CD4-positive, CD25-positive, alpha-beta regulatory T cell (primary cell): ENCODE results near the gene ZSCAN5B. TPM values are rescaled to one million over a fixed set of nuclear protein-coding genes. Genes with fewer than 3 reads are reported as not detected.

Source experiments
- ATAC-seq, 2 donors: fragments of 150-1000 bp; cut with Tn5 transposase; one replicate each; pipeline ENCODE4 v1.10.0; 2021; ENCODE audit warnings: low read depth in 2 of 2, moderate number of reproducible peaks in 2 of 2, moderate library complexity in 1 of 2
- DNase-seq, 3 donors: peaks; one replicate each; pipeline versions ENCODE4 v3.0.0 to v3.0.0-alpha.2; 2012 to 2022; ENCODE audit warnings: mixed read lengths in 1 of 3
- H3K27ac ChIP-seq: one replicate; pipeline ENCODE4 v1.7.0; 2013; ENCODE audit warnings: mild to moderate bottlenecking, low read length; ENCODE audit not compliant: insufficient read depth, poor library complexity, severe bottlenecking
- H3K27me3 ChIP-seq: one replicate; pipeline ENCODE4 v1.7.0; 2013; ENCODE audit warnings: low read length; ENCODE audit not compliant: control insufficient read depth, insufficient read depth
- H3K36me3 ChIP-seq: one replicate; pipeline ENCODE4 v1.7.0; 2013; ENCODE audit warnings: mild to moderate bottlenecking, low read length, moderate library complexity; ENCODE audit not compliant: control insufficient read depth, insufficient read depth
- H3K4me1 ChIP-seq: 2 replicates; pipeline ENCODE4 v1.7.0; 2013; ENCODE audit warnings: mild to moderate bottlenecking, low read length; ENCODE audit not compliant: insufficient read depth, control insufficient read depth, poor library complexity, severe bottlenecking
- H3K4me3 ChIP-seq: one replicate; pipeline ENCODE4 v1.7.0; 2013; ENCODE audit warnings: low read depth, mild to moderate bottlenecking, low read length, moderate library complexity
- H3K9me3 ChIP-seq, 2 experiments: 1 replicate in 1 of 2; 2 replicates in 1 of 2; pipeline ENCODE4 v1.7.0; 2013; ENCODE audit warnings: low read length in 2 of 2, mild to moderate bottlenecking in 1 of 2, moderate library complexity in 1 of 2; ENCODE audit not compliant: control insufficient read depth in 2 of 2
- H3K27ac Mint-ChIP-seq, 3 donors: one replicate each; pipeline ENCODE4 v1.8.0; 2020 to 2022; ENCODE audit warnings: mild to moderate bottlenecking in 3 of 3, mixed read lengths in 3 of 3, moderate library complexity in 2 of 3
- H3K27me3 Mint-ChIP-seq: one replicate; pipeline ENCODE4 v1.8.0; 2022; ENCODE audit warnings: mild to moderate bottlenecking, mixed read lengths
- H3K36me3 Mint-ChIP-seq: one replicate; pipeline ENCODE4 v1.8.0; 2020; ENCODE audit warnings: mixed read lengths
- H3K4me1 Mint-ChIP-seq, 4 donors: one replicate each; pipeline ENCODE4 v1.8.0; 2020 to 2022; ENCODE audit warnings: mixed read lengths in 4 of 4, mild to moderate bottlenecking in 1 of 4
- H3K4me3 Mint-ChIP-seq, 4 donors: one replicate each; pipeline ENCODE4 v1.8.0; 2020 to 2022; ENCODE audit warnings: mild to moderate bottlenecking in 4 of 4, mixed read lengths in 4 of 4, moderate library complexity in 3 of 4
- H3K9me3 Mint-ChIP-seq, 7 donors: one replicate each; pipeline ENCODE4 v1.8.0; 2020 to 2022; ENCODE audit warnings: mixed read lengths in 7 of 7, mild to moderate bottlenecking in 3 of 7, moderate library complexity in 2 of 7
- polyA plus RNA-seq, 4 donors: library from polyadenylated mRNA; unstranded; fragments of 300-500 nt; fragmentation: Illumina TruSeq; gene quantifications; one replicate each; pipeline ENCODE4 v1.2.3, GENCODE V29; 2021
- total RNA-seq: library from RNA; stranded (reverse); gene quantifications from one replicate; pipeline ENCODE4 v1.2.3, GENCODE V29; 2022

The ZSCAN5B gene
- total and polyA plus RNA-seq, 5 donors from 2014 or later, result not detected

GRCh38 chr19:56159009-56159559 lies 38.5 kb downstream of the ZSCAN5B start:
- Mint-ChIP-seq H3K36me3 (peaks cover 27% of the 10 kb centered on the region), H3K4me3 (no peak overlapping the region)

GRCh38 chr19:56158170-56158757 lies 39.3 kb downstream of the ZSCAN5B start:
- no peak overlapping the region for H3K4me3 Mint-ChIP-seq
- Histone ChIP-seq H3K9me3 (no peaks in the 10 kb centered on the region), H3K4me3 (no peak overlapping the region), H3K27me3 (no peaks in the 10 kb centered on the region), H3K4me1 (no peaks in the 10 kb centered on the region), H3K36me3 (peaks cover 23% of the 10 kb centered on the region), H3K27ac (no peak overlapping the region)
- no peaks in the 10 kb centered on the region for H3K27me3 Mint-ChIP-seq
- H3K9me3 Mint-ChIP-seq, result peaks cover 0 to 6% (median 0%) of the 10 kb centered on the region in 7 donors
- H3K36me3 Mint-ChIP-seq, result peaks cover 27% of the 10 kb centered on the region
- ATAC-seq (no peak), DNase-seq (no peak)
- H3K4me1 Mint-ChIP-seq, result peaks cover 0 to 7% (median 6%) of the 10 kb centered on the region in 4 donors
- no peak overlapping the region for H3K27ac Mint-ChIP-seq

More at GRCh38 chr19:56159009-56159559, 38.5 kb downstream of the ZSCAN5B start:
- Histone ChIP-seq H3K4me3 (no peak overlapping the region), H3K36me3 (peaks cover 20% of the 10 kb centered on the region), H3K27me3 (no peaks in the 10 kb centered on the region), H3K4me1 (no peaks in the 10 kb centered on the region), H3K27ac (no peak overlapping the region), H3K9me3 (no peaks in the 10 kb centered on the region)
- Mint-ChIP-seq H3K4me1 (peaks cover 0 to 2% (median 0%) of the 10 kb centered on the region in 4 donors), H3K27ac (peak overlapping the region in 2 of 3 donors; percentile 15 to 46), H3K27me3 (no peaks in the 10 kb centered on the region), H3K9me3 (peaks cover 0 to 6% (median 0%) of the 10 kb centered on the region in 7 donors)
- ATAC-seq (no peak), DNase-seq (no peak)

GRCh38 chr19:56156768-56157167 lies 40.8 kb downstream of the ZSCAN5B start:
- H3K4me1 Mint-ChIP-seq, result peaks cover 0 to 17% (median 10%) of the 10 kb centered on the region in 4 donors
- peaks cover 24% of the 10 kb centered on the region for H3K36me3 Mint-ChIP-seq
- peaks cover 23% of the 10 kb centered on the region for H3K36me3 ChIP-seq

GRCh38 chr19:56155124-56155687 lies 42.4 kb downstream of the ZSCAN5B start:
- H3K4me1 ChIP-seq, result no peaks in the 10 kb centered on the region
- no peaks in the 10 kb centered on the region for H3K27me3 Mint-ChIP-seq
- H3K36me3 ChIP-seq, result peaks cover 23% of the 10 kb centered on the region
- H3K4me3 Mint-ChIP-seq, result no peak overlapping the region
- peaks cover 0 to 6% (median 0%) of the 10 kb centered on the region in 7 donors for H3K9me3 Mint-ChIP-seq
- no peaks in the 10 kb centered on the region for H3K27me3 ChIP-seq
- no peak overlapping the region for H3K27ac Mint-ChIP-seq
- no peaks in the 10 kb centered on the region for H3K9me3 ChIP-seq
- no peak overlapping the region for H3K4me3 ChIP-seq
- ATAC-seq (no peak), DNase-seq (no peak)
- no peak overlapping the region for H3K27ac ChIP-seq
- H3K4me1 Mint-ChIP-seq, result peaks cover 3 to 18% (median 10%) of the 10 kb centered on the region in 4 donors
- peaks cover 24% of the 10 kb centered on the region for H3K36me3 Mint-ChIP-seq

More at GRCh38 chr19:56156768-56157167, 40.8 kb downstream of the ZSCAN5B start:
- Mint-ChIP-seq H3K9me3 (peaks cover 0 to 6% (median 0%) of the 10 kb centered on the region in 7 donors), H3K27ac (no peak overlapping the region), H3K27me3 (no peaks in the 10 kb centered on the region), H3K4me3 (no peak overlapping the region)
- Histone ChIP-seq H3K4me3 (no peak overlapping the region), H3K27ac (no peak overlapping the region), H3K9me3 (no peaks in the 10 kb centered on the region), H3K27me3 (no peaks in the 10 kb centered on the region), H3K4me1 (no peaks in the 10 kb centered on the region)
- ATAC-seq, result no peak
- no peak for DNase-seq

GRCh38 chr19:56153507-56153906 lies 44.1 kb downstream of the ZSCAN5B start:
- Histone ChIP-seq H3K4me3 (no peak overlapping the region), H3K4me1 (no peaks in the 10 kb centered on the region)
- H3K36me3 Mint-ChIP-seq, result peaks cover 23% of the 10 kb centered on the region

GRCh38 chr19:56152644-56153043 lies 44.9 kb downstream of the ZSCAN5B start:
- Mint-ChIP-seq H3K4me3 (no peak overlapping the region), H3K9me3 (no peaks in the 10 kb centered on the region), H3K27me3 (no peaks in the 10 kb centered on the region), H3K36me3 (peaks cover 26% of the 10 kb centered on the region), H3K4me1 (peaks cover 4 to 24% (median 11%) of the 10 kb centered on the region in 4 donors), H3K27ac (peak overlapping the region in 1 of 3 donors; percentile 20)
- Histone ChIP-seq H3K4me3 (no peak overlapping the region), H3K27me3 (no peaks in the 10 kb centered on the region), H3K4me1 (no peaks in the 10 kb centered on the region), H3K36me3 (peaks cover 35% of the 10 kb centered on the region), H3K27ac (no peak overlapping the region), H3K9me3 (no peaks in the 10 kb centered on the region)
- no peak for ATAC-seq
- DNase-seq, result no peak

More at GRCh38 chr19:56153507-56153906, 44.1 kb downstream of the ZSCAN5B start:
- no peak overlapping the region for H3K27ac ChIP-seq
- peak overlapping the region; percentile 27 to 39 (median 28) for H3K27ac Mint-ChIP-seq
- no peak overlapping the region for H3K4me3 Mint-ChIP-seq
- H3K27me3 Mint-ChIP-seq, result no peaks in the 10 kb centered on the region
- no peak for DNase-seq
- H3K4me1 Mint-ChIP-seq, result peaks cover 4 to 21% (median 11%) of the 10 kb centered on the region in 4 donors
- no peaks in the 10 kb centered on the region for H3K27me3 ChIP-seq
- H3K9me3 Mint-ChIP-seq, result no peaks in the 10 kb centered on the region
- H3K9me3 ChIP-seq, result no peaks in the 10 kb centered on the region
- ATAC-seq, result no peak
- H3K36me3 ChIP-seq, result peaks cover 27% of the 10 kb centered on the region

- Mint-ChIP-seq H3K27me3 (no peaks in the 10 kb centered on the region), H3K27ac (no peak overlapping the region), H3K9me3 (no peaks in the 10 kb centered on the region), H3K36me3 (peaks cover 17% of the 10 kb centered on the region), H3K4me3 (no peak overlapping the region), H3K4me1 (peaks cover 4 to 24% (median 11%) of the 10 kb centered on the region in 4 donors)
- ATAC-seq (no peak), DNase-seq (no peak)
- H3K27ac ChIP-seq, result no peak overlapping the region
- H3K4me3 ChIP-seq, result no peak overlapping the region
- H3K4me1 ChIP-seq, result no peaks in the 10 kb centered on the region
- no peaks in the 10 kb centered on the region for H3K27me3 ChIP-seq
- H3K9me3 ChIP-seq, result no peaks in the 10 kb centered on the region
- peaks cover 25% of the 10 kb centered on the region for H3K36me3 ChIP-seq
Observed at GRCh38 chr19:56150358-56150757, 47.2 kb downstream of the ZSCAN5B start.
